Mesenteric fat pad (tissue), 1 donor: ENCODE data around the gene FSCN2. TPM values are rescaled to one million over a fixed set of nuclear protein-coding genes. Genes with fewer than 3 reads are reported as not detected.

Experiments
- DNase-seq: peaks from one replicate; pipeline ENCODE4 v3.0.0-alpha.2; 2020; ENCODE audit warnings: low spot score
- total RNA-seq: library from RNA; stranded (reverse); fragmentation: NEBNext Ultra II Directional; extraction: Animal tissue kit (Norgen Biotek cat#: 25700); gene quantifications from one replicate; pipeline ENCODE4 v1.2.1, GENCODE V29; 2021
- donor health status: DM: yes; HTN: yes; CAD: no.

Gene FSCN2
- total RNA-seq, 1 donor from 2014 or later = 0.39 TPM

DNA sequence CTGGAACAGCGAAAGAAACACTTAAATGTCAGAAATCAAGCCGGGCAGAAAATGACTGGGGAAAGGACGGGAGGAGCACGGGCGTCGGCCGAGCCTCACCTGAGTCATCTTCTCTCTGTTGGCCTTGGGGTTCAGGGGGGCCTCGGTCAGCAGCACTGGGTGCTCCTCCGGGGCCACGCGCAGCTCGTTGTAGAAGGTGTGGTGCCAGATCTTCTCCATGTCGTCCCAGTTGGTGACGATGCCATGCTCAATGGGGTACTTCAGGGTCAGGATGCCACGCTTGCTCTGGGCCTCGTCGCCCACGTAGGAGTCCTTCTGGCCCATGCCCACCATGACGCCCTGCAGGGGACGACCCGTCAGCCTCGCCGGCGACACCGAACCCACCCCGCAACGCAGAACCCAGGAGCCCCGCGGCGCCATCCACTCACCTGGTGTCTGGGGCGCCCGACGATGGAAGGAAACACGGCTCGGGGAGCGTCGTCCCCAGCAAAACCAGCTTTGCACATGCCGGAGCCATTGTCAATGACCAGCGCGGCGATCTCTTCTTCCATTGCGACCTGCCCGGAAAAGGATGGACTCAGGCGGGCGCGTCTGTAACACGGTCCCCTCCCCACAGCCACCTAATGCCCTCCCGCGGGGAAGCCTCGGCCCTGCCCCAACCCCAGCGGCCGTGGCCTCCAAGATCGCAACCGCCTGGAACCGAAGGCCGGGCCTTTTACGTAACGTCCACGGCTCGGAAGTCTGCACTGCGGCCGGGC is 16.2 kb upstream of the FSCN2 start:
- DNase-seq = no peak

GRCh38 chr17:81512562-81513371 is 15.4 kb upstream of the FSCN2 start, which contains the start of gene ACTG1:
ACTG1 (minus strand) TSS chr17:81512799; CDS start chr17:81512354, 445 bp downstream.
- peak; percentile 99 for DNase-seq

DNA sequence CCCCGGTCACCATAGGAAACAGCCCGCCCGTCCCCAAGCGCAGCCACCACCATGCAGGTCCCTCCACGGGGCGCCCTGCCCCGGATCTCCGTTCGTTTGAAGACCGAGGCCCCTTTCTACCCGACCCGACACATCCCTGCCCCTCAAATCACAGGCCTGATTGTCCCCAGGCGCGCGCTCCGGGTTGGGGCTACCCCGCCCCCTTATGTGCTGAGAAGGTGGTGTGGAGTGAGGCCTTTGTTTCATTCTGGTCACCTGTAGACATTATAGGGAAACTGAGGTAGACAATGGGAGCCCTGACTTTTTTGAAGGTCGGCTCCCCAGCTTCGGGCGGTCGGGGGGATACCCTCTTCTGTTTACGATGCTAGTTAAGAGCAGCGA is 14.8 kb upstream of the FSCN2 start:
- DNase-seq = no peak

GRCh38 chr17:81513753-81514488 is 14.3 kb upstream of the FSCN2 start:
- no peak for DNase-seq

- DNase-seq = no peak
Observed at GRCh38 chr17:81514489-81514738, 13.8 kb upstream of the FSCN2 start.

DNA sequence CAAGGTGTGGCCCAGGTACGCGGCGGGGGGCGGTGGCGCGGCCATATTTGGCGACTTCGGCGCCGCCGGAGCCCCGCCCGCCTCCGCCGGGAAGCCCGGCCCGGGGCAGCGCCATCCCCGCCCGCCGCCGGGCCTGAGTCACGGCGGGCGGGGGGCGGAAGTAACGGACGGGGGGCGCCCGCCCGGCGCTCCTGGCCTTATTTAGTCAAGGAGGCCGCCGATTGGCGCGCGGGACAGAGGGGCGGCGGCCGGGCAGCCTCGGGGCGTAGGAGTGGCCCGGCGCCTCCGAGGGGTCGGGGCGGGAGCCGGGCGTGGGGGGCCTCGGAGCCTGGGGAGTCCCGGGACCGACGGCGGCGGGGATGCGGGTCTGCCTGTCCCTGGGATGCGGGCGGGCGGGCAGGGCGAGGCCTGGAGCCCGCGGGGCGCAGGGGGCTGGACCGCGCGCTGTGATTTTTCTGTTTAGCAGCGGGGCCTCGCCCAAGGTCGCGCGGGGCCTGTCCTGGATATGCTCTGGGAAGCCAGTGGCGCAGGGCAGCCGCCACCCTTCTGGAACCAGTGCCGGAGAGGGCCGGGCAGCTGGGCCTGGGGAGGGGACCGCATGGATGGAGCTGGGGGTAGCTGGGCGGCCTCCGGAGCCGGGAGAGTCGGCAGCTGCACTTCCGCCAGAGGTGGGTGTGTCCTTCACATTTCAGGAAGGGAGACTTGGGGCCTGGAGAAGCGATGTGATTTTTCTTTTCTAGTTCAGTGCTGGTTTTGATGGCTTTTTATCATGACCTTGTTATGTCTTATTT is 13.2 kb upstream of the FSCN2 start:
- DNase-seq = no peak

DNA sequence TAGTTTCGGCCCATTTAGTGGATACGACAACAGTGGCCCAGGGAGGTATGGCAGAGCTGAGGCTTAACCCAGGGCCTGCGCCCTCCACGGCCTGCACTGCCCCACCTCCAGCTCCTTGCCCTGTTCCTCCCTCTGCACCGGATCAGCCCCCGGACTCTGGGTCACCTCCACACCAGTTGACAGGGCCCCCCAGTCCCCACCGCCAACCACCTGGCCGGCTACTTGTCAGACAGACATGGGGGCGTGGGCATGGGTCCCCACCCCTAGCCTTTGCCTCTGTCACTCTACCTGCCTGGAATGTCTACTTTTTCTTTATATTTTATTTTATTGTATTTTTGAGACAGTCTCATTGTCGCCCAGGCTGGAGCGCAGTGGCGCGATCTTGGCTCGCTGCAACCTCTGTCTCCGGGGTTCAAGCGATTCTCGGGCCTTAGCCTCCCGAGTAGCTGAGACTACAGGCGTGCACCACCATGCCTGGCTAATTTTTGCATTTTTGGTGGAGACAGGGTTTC is 12.6 kb upstream of the FSCN2 start:
- DNase-seq = no peak

GRCh38 chr17:81516439-81516838 is 11.7 kb upstream of the FSCN2 start:
- no peak for DNase-seq

DNA sequence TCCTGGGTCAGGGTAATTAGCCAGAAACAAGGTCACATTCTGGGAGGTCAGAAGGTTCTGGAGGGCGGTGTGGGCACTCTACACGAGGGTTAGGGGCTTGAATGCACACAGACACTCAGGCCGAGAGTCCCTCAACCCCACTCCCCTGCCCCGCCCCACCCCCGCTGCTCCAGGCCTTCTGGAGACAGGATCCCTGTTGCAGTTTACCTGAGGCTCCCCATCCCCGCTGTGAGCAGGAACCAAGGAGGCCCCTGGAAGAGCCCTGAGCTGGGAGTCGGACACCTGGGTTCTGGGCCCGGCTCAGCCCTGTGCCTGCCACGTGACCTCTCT is 11.2 kb upstream of the FSCN2 start:
- DNase-seq = no peak

DNA sequence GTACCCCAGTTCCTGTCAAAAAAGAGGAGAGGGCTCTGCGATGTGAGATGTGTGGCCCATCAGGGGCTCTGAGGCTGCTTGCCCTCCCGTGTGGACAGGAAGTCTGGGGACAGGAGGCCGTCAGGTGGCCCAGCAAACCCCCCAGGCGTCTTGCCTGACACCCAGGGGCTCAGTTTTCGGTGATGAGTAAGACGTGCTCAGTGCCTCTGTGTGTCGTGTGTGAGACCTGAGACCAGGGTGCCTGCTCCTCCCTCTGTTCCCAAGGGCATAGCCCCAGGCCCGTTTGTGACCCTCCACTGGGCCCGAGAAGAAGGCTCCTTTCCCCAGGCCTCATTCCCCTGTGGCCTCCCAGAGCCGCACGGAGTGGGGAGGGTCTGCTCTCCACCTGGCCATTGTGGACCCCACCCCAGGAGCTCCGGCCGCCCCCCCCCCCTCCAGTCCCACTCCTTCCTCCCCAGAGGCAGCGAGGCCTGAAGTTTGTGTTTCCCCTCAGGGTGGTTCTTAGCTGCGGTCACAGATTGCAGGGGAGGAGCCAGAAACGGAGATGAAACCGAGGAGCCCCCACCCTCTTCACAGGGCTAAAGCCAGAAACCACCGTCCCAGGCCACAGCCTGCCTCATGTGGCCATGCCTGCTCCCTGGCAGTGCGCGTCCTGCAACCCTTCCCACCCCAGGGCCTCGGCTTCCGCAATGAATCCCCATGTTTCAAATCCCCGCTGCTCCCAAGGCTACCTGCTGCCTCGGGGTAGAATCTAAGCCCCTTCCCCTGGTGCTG is 10.7 kb upstream of the FSCN2 start:
- DNase-seq = no peak

DNA sequence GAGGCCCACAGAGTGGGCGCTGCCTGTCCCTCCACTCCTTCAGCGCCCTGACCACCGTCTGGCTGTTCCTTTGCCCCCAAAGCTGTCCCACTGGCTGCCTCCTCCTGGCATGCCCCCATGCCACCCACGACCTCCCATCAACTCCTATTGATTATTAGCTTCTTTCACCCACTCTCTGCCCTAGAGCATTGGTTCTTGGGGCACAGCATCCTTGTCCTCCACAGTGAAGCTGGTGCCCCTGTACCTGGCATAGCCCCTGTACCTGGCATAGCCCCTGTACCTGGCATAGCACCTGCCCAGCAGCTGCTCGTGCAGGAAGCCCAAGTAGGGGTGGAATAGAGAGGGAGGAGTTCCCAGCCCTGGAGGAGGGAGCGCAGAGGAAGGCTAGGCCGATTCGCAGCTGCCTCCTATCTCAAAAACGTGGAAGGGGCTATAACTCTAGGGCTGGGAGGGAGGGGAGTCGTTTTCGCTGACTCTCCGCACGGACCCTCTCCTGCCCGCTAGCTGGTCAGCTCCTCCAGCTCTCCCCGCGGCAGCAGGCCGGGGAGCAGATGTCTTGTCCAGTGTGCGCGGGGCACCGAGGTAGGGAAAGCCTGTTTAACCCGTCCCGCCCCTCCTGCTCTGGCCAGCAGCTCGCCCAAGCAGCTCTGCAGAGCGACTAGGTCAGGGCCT is 9.9 kb upstream of the FSCN2 start:
- no peak for DNase-seq

DNA sequence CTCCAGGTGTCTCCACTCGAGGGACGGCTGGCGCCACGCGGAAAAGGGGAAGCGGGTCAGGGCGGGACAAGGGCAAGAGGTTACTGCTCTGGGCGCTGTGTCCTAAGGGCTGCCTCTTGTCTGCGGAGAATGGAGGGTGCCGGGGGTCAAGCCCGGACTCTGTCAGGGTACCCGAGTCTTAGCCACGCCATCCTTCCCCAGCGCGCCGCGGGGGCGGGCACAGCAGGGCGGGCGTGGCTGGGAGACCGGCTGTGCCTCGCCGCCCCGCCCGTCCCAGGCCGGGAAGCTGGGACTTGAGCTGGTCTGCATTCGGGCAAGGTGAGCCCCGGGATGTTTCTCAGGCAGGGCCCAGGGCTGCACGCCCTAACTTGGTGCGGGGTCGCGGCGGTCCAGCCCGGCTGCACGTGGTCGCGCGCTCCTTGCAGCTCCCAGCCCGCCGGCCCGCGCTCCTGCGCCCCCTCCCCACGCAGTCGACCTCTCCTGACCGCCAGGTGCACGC is 9.3 kb upstream of the FSCN2 start:
- DNase-seq = no peak

DNA sequence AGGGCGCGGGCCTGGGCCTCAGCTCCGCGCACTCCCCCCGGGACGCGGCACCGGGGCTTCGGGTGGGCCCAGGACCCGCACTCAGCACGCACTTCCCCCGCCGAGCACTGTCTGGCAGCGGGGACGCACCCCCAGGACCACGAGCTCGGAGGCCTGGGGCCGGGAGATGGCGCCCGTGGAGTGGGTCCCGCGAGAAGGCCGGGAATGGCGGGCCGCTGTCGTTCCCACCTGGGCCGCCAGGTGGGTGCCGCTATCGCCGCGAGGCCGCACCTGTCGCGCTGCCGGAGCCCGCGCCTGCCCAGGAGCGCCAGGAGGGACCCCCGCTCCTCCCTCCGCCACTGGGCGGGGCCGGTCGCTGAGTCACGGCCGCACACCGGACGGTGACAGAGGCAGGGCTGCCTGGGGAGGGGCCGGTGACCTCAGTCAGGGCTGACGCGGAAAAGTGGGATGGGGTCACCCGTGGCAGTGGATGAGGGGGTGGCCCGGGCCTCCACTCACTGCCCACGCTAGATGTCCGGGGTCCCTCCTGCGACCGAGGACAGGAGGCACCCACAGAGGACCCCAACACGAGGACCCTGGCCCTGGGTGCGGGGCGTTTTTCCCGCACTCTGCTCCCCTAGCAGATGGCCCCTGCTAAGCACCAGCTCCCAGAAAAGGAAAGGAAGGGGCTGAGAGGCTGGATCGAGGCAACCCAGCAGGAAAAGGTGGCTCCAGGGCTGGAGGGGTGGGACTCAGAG is 8.7 kb upstream of the FSCN2 start:
- DNase-seq = no peak

GRCh38 chr17:81520021-81520901 is 7.9 kb upstream of the FSCN2 start:
- no peak for DNase-seq

DNA sequence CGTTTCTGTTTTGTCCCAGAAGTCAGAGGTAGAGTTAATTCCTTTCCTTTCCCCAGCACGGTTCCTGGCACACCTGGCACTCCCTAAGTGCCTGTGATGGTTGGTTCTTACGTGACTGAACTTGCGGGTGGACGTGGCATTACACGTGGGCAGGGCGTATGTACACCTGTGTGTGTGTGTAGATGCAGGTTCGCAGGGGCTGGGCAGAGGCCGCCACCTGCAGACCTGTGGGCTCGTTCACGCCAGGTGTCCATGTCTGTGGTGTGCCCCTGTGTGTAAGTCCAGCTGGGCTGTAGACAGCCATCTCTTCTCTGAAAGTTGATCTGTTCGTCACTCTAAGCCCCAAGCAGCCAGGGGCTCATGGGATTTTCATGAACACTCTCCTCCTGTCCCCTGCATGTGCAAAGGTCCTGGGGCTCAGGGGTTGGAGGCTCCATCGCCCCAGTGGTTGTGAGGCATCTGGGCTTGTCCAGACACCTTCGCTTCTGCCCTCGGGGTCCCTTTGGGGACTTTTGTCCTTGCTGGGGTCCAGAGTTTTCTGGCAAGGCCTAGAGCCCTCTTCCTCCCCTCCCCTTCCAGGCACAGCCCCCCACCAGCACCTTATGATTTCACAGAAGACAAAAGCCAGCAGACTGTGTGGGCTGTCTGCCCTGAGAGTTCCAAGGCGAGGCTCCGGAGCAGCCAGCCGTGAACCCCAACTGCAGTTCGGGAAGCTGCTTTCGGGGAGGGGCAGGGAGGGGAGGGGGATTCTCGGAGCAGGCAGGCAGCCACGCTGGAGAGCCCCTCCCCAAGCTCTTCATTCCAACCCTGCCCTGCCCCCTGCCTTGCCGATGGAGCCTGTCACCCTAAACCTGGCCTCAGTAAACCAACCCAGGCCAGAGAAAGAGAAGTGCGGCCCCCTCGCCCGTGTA is 5.4 kb upstream of the FSCN2 start:
- DNase-seq = no peak

GRCh38 chr17:81523402-81524038 is 4.7 kb upstream of the FSCN2 start:
- DNase-seq = no peak
